RCC 7860 (cell line): Measurements from ENCODE around the gene ZBTB37.
"Not testable (repeated sequence)": the region's sequence is repeated elsewhere in the genome, so short reads cannot be mapped to it uniquely, and the experiment has no call there.

Source experiments
- DNase-seq: peaks from one replicate; pipeline ENCODE4 v3.0.0-alpha.2; 2015; ENCODE audit warnings: low spot score
- FAIRE-seq: peaks from 2 replicates; lab custom pipeline; 2012; peaks lifted over from hg19 to GRCh38; lab: Jason Lieb, UNC

Gene ZBTB37

DNA sequence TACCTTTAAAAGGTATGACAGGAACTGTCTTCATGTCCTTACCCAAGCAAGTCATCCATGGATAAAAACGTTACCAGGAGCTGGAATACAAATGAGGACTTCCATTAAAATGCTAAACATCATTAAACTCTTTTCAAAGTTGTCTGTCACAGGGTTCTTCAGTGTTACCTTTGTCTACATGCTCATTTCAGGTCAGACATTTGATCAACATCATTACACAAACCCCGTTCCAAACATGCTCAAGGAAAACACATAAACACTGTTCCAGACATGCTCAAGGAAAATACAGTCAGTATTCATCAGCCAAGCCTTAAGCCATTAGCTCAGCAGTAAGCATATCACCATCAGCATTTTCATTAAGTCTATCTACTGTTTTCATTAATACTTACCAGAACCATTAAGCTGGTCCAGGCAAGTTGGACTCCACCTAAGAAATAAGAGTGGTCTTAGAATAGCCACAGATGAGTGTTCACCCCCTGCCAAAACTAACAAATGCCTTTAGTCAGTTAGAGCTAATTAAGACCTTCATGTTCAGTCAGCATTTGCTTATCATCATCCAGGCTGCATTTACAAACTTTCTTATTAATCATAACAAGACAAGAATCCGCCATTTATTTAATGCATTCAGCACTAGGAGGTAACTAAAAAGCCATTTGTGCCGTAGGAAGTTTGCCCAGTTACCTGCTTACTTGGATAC, 2.6 kb upstream of the ZBTB37 start:
- DNase-seq (no peak), FAIRE-seq (no peak)

DNA sequence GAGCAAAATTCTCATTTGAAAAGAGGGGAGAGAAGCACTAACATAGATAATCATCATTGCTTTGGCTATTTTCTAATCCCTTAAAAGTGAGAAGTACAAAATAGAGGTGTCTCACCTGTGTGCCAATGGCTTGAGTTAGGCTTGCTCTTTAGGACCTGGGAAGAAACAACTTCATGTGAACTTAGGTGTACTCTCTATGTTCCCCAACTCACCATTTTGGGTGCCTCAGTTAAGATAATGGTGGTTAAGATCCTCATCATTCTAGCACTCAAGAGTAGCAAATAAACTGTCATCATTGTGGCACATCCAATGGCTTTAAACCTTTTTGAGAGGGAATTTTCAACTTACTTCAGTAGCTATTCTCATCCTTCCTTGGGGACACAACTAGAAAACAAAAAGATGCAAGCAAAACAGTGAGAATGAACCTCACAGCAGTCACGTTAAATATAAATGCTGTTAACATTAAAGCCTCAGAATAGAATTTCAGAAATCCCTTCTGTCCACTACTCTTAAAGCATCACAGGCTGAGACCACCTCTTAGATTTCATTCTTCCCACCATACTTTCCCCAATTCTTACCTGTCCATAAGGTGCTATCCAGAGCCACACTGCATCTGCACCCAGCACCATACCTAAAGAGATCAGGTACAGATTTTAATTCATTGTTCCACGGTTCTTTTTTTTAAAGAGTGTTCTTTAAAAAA, 1.6 kb upstream of the ZBTB37 start:
- DNase-seq (no peak), FAIRE-seq (no peak)

DNA sequence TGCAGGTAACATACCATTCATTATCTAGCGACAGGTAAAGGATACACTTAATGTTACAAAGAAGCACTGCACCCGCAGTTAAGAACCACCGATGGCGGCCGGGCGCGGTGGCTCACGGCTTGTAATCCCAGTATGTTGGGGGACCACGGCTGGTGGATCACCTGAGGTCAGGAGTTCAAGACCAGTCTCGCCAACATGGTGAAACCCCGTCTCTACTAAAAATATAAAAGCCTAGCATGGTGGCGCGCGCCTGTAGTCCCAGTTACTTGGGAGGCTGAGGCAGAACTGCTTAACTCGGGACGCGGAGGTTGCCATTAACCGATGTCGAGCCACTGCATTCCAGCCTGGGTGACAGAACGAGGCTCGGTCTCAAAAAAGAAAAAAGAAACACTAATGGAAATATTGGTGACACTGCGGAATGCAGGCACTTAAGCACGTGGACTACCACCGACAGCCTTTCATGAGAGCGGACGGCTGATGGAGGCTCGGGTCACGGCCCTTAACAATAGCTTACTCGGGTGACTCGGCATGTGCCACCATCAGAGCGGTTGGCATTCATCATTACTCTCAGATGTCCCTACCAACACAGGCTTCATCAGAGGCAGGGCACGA, 933 bp upstream of the ZBTB37 start:
- no peak for FAIRE-seq
- no peak for DNase-seq

DNA sequence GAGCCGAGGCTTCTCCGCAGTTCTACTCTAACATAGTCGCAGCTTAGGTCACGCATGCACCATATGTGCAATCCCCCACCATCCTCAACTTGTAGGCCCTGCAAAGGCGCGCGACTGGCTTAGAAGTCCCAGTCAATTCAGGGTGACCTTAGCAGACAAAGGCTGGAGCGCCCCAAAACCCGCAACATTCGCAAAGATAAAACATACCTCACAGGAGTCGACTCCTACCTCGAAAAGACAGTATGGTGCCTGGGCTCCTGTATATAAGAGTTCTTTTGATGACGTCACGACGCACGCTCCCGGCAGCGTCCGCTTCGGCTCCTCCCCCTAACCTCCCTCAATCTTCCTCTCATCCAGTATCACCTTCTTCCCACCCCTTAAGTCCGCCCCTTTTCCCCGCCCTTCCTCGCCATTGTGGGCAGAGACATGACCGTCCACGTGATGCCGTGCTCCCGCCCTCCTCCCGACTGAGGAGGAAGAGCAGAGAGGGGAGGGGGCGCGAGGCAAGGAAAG, 371 bp upstream of the ZBTB37 start, which contains the start of gene GAS5:
Gene GAS5, minus strand, starts transcription at position 237 of the 513 bp plus-strand sequence.
- DNase-seq (peak; percentile 98), FAIRE-seq (peak; percentile 91)

DNA sequence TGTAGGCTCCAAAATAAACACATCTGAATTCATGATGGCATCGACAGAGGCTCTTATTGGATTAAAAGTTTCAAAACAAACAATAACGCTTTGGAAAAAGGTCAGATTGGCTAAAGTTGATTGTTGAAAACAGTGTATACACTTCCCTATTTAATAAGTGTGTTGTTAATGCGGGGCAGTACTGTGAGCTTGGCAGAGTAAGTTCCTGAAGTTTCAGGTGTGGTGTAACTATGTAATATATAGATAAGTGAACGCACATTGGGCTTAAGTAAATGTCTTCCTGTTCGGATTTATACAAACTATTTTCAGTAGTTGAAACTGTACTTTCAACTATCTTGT, 810 bp downstream of the ZBTB37 start:
- DNase-seq (no peak), FAIRE-seq (no peak)

DNA sequence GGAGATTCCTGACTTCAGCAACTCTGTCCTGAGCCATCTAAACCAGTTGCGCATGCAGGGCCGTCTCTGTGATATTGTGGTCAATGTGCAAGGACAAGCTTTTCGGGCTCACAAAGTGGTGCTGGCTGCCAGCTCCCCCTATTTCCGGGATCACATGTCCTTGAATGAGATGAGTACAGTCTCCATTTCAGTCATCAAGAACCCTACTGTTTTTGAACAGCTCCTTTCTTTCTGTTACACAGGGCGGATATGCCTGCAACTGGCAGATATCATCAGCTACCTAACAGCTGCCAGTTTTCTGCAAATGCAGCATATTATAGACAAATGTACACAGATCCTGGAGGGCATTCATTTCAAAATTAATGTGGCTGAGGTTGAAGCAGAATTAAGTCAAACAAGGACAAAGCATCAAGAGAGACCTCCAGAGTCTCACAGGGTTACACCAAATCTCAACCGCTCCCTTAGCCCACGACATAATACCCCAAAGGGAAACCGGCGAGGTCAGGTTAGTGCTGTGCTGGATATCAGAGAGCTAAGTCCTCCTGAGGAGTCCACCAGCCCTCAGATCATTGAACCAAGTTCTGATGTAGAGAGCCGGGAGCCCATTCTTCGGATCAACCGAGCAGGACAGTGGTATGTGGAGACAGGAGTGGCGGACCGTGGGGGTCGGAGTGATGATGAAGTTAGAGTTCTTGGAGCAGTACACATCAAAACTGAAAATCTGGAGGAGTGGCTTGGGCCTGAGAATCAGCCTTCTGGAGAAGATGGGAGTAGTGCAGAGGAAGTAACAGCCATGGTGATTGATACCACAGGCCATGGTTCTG, 2.3 kb downstream of the ZBTB37 start:
- FAIRE-seq (no peak), DNase-seq (no peak)

DNA sequence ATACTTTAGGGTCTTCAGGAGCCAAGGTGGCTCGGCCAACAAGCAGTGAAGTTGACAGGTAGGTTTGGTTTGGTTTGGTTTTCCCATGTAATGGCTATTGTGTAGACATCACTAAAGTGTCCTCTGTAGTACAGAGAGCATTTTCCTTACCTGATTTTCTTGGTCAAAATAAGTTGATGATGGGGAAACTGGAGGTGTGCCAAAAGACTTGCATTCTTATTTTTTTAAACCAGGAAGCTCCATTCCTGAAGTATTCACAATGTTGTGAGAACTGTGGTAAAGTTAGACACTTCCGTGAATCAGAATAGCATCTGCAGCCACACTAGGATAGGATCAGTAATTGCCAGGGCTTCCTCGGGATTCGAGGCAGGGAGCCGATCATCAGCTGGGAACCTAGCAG, 2.9 kb downstream of the ZBTB37 start:
- FAIRE-seq, result no peak

DNA sequence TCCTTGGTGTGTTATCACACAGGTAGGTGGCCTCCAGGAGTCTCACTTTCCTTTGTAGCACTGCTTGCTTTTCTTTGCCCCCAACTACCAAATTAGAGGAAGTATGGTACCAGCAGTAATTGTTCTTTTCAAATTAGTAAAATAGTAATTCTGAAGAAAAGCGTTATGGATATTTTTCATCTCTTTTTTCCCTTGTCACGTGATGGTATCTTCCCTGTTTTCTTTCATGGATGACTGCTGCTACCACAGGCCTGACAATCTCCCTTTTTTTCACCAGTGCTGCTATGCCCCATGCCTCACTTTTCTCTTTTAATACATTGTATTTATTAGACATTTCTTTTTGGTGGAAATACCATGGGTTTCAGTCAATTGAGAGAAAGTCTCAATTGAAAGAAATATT, 3.3 kb downstream of the ZBTB37 start:
- no peak for DNase-seq
- FAIRE-seq, result no peak

More for the DNA sequence above, 2.9 kb downstream of the ZBTB37 start:
- DNase-seq, result no peak

DNA sequence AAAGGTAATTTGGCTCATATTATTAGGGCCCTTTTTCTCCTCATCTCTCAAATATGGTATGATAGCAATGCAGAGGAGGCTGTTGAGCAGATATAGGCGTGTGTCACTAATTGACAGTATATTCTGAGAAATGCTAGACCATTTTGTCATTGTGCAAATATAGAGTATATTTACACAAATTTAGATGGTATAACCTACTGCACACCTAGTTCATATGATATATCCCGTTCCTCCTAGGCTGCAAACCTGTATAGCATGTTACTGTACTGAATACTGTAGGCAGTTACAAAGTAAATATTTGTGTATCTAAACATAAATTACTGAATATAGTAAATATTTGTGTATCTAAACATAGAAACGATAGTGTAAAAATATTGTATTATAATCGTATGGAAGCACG, 8.6 kb downstream of the ZBTB37 start:
- FAIRE-seq (no peak), DNase-seq (no peak)

DNA sequence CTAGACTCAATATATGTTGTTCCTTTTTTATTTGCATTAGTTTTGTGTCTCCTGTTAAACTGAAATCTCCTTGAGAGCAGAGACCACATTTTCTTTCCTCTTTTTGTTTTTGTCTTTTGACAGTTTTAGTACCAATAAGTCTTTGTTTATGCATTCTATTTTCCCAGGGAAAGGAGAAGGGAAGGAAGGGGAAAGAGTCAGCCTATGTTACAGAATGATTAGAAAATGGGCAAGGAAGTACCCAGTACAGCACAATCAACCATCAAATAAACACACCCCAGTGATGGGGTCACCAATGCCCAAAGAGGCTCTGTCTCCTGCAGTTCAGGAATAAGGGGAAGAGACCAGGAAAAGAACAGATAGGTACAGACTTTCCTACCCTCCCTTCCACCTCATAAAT, 10.1 kb downstream of the ZBTB37 start:
- no peak for DNase-seq
- FAIRE-seq, result no peak

DNA sequence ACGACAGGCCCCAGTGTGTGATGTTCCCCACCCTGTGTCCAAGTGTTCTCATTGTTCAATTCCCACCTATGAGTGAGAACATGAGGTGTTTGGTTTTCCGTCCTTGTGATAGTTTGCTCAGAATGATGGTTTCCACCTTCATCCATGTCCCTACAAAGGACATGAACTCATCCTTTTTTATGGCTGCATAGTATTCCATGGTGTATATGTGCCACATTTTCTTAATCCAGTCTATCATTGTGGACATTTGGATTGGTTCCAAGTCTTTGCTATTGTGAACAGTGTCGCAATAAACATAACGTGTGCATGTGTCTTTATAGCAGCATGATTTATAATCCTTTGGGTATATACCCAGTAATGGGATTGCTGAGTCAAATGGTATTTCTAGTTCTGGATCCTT, 12.9 kb downstream of the ZBTB37 start:
- FAIRE-seq, result not testable (repeated sequence)

DNA sequence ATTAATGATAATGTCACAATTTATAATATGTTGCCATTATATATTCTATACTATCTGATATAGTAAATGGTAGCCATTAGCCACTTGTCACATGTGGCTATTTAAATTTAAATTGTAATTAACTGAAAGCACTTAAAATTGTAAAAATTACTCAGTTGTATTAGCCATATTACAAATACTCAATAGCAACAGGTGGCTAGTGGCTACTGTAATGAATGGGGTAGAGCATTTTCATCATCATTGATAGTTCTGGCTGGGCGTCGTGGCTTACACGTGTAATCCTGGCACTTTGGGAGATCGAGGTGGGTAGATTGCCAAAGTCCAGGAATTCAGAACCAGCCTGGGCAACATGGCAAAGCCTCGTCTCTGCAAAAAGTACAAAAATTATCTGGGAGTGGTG, 16.5 kb downstream of the ZBTB37 start:
- FAIRE-seq (no peak), DNase-seq (no peak)

More for the DNA sequence above, 12.9 kb downstream of the ZBTB37 start:
- DNase-seq, result not testable (repeated sequence)

DNA sequence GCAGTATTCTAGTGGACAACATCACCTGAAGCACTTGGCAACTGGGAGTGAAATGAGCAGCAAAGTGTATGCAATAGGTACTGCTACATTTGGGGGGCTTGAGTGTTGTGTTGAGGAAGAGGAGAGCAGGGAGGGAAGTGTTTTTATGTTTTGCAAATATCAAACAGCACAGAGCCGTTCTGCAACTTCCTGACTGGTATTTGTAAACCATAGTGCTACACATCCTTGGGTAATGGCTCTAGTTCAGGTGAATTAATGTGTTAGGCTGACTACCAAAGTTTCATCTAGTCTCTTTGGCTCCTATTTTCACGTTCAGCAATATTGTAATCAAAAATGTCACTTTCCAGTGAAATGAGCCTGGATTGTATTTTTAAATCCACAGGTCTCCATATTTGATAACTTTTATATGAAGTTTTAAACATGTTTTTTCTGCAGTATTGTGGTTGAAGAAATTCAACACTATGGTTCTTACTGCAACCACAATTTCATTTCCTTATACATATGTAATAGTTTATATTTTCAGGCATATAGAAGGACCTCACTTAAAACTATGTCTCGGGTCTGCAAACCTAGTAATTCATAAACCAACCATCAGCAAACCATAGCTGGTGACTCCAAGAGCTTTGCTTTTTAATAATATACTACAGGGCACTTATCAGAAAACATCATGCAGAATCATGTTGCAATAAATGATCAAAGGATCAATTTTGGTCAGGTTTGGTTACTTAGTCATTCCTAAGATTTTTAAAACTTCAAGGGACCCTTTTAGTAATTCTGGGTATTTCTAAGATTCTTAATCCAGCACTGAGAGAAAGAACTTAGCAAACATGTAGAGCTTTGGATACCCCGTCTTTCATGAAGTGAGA, 18.8 kb downstream of the ZBTB37 start:
- FAIRE-seq (no peak), DNase-seq (no peak)

DNA sequence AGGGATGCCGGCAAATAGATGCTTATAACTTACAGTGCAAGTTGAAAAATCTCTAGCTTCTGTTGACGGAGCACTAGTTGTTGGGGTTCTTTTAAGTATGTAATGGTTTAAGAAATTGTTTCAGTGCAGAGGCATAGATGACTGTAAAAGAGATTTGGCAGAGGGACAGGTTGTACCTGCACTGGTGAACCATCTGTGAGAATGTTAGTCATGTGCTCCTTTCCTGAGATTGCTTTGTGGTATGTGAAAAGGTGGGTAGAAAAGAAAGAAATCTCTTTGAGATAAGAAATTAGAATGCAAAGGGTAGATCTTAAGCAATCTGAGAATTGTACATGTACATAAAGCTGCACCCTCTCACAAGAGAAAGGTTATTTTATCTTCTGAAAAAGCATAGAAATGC, 19.4 kb downstream of the ZBTB37 start:
- FAIRE-seq (no peak), DNase-seq (no peak)

DNA sequence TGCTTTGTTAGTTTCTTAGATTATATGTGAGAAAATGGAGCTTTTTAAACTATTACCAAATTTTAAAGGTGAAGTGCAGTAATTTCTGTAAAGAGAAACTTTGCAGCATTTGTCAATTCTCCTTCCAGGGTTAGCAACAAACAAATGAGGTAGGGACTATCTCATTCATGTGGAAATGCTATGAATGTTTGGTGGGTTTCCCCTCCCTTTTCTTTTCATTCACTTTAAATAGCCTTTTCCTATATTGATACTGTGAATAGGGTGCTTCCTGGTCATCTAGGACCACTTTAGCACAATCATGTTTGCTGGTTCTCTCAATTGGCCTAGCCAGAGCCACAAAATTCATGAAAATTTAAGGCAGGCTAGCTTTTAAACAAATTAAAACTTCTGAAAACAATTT, 20.6 kb downstream of the ZBTB37 start:
- FAIRE-seq (no peak), DNase-seq (no peak)

DNA sequence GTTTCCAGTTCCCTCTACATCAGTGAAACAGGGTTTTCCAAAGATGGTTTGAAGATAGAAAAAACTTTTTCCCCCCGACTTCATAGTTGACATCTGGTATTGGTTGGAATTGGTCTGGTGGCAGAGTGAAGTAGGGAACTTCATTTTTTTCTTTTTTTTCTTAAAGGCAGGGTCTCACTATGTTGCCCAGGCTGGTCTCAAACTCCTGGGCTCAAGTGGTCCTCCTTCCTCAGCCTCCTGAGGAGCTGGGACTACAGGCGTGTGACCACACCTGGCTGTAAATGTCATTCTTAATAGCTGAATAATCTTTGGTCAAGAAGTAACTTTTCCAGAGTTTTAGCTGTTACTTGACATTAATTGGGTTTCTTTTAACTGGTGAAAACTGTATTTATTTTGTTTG, 21.7 kb downstream of the ZBTB37 start:
- DNase-seq, result no peak
- FAIRE-seq, result no peak

DNA sequence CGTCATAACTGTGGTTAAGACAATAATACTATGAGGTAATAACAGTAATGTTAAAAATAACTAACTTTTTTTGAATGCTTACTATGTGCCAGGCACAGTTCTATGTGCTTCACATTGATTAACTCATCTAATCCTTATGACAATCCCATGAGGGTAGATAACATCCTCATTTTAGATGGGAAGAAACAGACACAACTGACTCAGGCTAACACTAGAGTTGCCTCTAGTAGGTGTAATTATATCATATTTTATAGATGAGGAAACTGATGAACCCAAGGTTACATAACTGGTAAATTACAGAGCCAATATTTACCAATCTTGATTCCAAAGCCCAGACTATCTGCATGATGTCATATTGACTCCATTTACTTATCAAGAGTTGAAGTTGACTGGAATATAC, 25.4 kb downstream of the ZBTB37 start:
- DNase-seq, result no peak
- no peak for FAIRE-seq

DNA sequence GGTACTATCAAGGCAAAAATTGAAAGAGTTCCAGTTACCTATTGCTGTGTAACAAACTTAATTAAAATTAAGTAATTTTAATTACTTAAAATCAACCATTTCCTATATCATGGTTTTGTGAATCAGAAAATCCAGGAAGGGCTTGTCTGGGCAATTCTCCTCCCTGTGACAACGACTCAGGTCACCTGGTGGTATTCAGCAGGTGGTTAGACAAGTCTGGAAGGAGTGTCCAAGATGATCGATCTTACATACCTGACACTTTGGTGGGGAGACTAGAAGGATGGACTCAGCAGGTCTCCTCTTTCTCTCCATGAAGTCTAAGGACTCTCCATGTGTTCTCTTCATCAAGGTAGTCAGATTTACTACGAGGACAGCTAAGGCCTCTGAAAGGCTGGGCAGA, 26.0 kb downstream of the ZBTB37 start:
- no peak for DNase-seq
- FAIRE-seq, result no peak

DNA sequence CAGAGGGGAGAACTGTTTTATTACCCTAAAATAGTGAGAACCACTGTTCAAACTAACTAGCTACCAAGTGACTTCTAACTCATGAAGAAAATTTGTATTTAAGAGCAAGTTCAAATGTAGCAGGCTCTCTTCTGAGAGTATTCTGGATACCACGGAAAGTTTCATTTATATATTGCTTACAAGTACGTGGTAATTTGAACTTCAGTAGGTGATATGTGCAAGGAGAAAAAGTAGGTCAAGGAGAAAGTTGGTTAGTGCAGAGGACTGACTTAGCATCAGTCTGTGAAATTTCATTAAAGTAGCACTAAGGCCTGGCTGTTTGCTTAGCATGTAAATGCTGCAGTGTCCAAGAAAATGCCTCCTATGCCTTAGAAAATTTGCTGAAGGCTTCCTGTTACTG, 32.2 kb downstream of the ZBTB37 start:
- no peak for DNase-seq
- FAIRE-seq, result no peak

DNA sequence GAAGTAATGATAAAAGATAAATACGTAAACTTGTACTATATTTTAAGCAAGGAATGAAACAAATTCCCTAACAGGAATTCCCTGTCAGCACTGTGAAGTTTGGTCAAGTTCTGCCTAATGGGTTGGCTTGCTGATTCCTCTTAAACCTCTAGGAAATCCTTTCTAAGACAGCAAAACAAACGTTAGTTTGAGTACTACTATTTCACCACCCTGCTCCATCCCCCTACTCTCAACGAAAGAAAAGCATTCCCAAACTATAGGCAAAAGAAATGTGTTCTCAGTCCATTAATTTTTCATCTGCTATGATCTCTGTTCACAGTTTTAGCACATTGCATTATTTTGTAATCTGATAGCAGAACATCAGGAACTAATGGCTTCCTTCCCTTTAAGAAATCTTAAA, 32.8 kb downstream of the ZBTB37 start:
- FAIRE-seq (no peak), DNase-seq (no peak)
